Stimulated activated CD4-positive, alpha-beta T cell treated with anti-CD3 and anti-CD28 coated beads, Interleukin-12 subunit alpha, Interleukin-12 subunit beta, amount 100 ng/mL, for 24 hours (primary cell): Measurements from ENCODE around the gene TMOD1.
"Not testable (repeated sequence)": the region's sequence is repeated elsewhere in the genome, so short reads cannot be mapped to it uniquely, and the experiment has no call there.

Experiments
- DNase-seq, 2 experiments: peaks; one replicate each; pipeline ENCODE4 v3.0.0-alpha.2; 2020; ENCODE audit warnings: low read depth in 2 of 2

The TMOD1 gene

GRCh38 chr9:97594381-97594921, 93.0 kb downstream of the TMOD1 start:
- DNase-seq: no peak

- DNase-seq: no peak
These were observed 95.4 kb downstream of the TMOD1 start for GRCh38 chr9:97596906-97597305.

GRCh38 chr9:97598461-97599288, 97.2 kb downstream of the TMOD1 start:
- DNase-seq: peak; percentile 24 to 65

- DNase-seq: no peak
These were observed 97.9 kb downstream of the TMOD1 start for GRCh38 chr9:97599314-97599846.

GRCh38 chr9:97600531-97601227, 99.2 kb downstream of the TMOD1 start:
- DNase-seq: no peak

- no peak for DNase-seq
These were observed 99.9 kb downstream of the TMOD1 start for GRCh38 chr9:97601228-97601898.

- no peak for DNase-seq
These were observed 101.0 kb downstream of the TMOD1 start for GRCh38 chr9:97602430-97602829.

- no peak for DNase-seq
These were observed 103.6 kb downstream of the TMOD1 start for GRCh38 chr9:97604901-97605645.

GRCh38 chr9:97615439-97616072, 114.1 kb downstream of the TMOD1 start:
- DNase-seq: peak in 1 of 2 experiments; percentile 32

GRCh38 chr9:97617939-97618416, 116.5 kb downstream of the TMOD1 start:
- no peak for DNase-seq

- DNase-seq: not testable (repeated sequence)
These were observed 118.6 kb downstream of the TMOD1 start for GRCh38 chr9:97620063-97620462.

GRCh38 chr9:97622483-97622882, 121.0 kb downstream of the TMOD1 start:
- not testable (repeated sequence) for DNase-seq

- DNase-seq: no peak
These were observed 122.5 kb downstream of the TMOD1 start for GRCh38 chr9:97623946-97624345.

- DNase-seq: no peak
These were observed 124.2 kb downstream of the TMOD1 start for GRCh38 chr9:97625620-97626019.

GRCh38 chr9:97627624-97628023, 126.2 kb downstream of the TMOD1 start:
- no peak for DNase-seq

GRCh38 chr9:97628668-97629067, 127.2 kb downstream of the TMOD1 start:
- no peak for DNase-seq

- DNase-seq: no peak
These were observed 127.7 kb downstream of the TMOD1 start for GRCh38 chr9:97629156-97629555.

GRCh38 chr9:97630591-97630990, 129.1 kb downstream of the TMOD1 start:
- DNase-seq: no peak

GRCh38 chr9:97632248-97632984, 130.9 kb downstream of the TMOD1 start:
- DNase-seq: peak in 1 of 2 experiments; percentile 11
